Heart left ventricle (tissue), 13 donors: Measurements from ENCODE around the gene DIS3L2.

Source experiments
- POLR2A ChIP-seq, 2 donors: fragments of 450-650 bp; IDR thresholded peaks; one replicate each; pipeline ENCODE4 v1.6.1; 2017; ENCODE audit warnings: antibody characterized with exemption in 2 of 2, mild to moderate bottlenecking in 2 of 2, moderate library complexity in 2 of 2
- TF ChIP-seq, protein P1 (sequence below), 12 donors: fragments of 200-600 bp; sonication (generic) in 4 of 12; IDR thresholded peaks; one replicate each; pipeline versions ENCODE4 v1.5.0 to v1.8.0; 2018 to 2022; ENCODE audit warnings: antibody characterized with exemption in 12 of 12, mild to moderate bottlenecking in 5 of 12
- donor health status: ischemic (EF 13 %, LVEDD 7.1; RV severe dilation, severe dysfunction).
- donor health status: DM: no; HTN: yes; CAD: no.
- donor health status: DM: no; HTN: no; CAD: no.
- donor health status: ischemic (EF 25% LVEDD 6.9; RV normal size, moderate dysfunction).
- donor health status: ischemic (EF 25% LVEDD 5.7; RV mildly dilated, moderate dysfunction).
- donor health status: ischemic (EF 35%, LVEDD 5.7; RV mildly dilated, moderate dysfunction).
- donor health status: nonischemic (EF 11% LVEDD 7.7; RV severe dilation, severe dysfunction).
- donor health status: DM: yes; HTN: yes; CAD: no.
- donor health status: PGD.
- donor health status: ischemic (EF 29% LVEDD 5.4; RV normal size, mild dysfunction).
- donor health status: nonischemic (EF 23%, LVEDD 6.1; RV moderate dilation, normal function).

DNA sequence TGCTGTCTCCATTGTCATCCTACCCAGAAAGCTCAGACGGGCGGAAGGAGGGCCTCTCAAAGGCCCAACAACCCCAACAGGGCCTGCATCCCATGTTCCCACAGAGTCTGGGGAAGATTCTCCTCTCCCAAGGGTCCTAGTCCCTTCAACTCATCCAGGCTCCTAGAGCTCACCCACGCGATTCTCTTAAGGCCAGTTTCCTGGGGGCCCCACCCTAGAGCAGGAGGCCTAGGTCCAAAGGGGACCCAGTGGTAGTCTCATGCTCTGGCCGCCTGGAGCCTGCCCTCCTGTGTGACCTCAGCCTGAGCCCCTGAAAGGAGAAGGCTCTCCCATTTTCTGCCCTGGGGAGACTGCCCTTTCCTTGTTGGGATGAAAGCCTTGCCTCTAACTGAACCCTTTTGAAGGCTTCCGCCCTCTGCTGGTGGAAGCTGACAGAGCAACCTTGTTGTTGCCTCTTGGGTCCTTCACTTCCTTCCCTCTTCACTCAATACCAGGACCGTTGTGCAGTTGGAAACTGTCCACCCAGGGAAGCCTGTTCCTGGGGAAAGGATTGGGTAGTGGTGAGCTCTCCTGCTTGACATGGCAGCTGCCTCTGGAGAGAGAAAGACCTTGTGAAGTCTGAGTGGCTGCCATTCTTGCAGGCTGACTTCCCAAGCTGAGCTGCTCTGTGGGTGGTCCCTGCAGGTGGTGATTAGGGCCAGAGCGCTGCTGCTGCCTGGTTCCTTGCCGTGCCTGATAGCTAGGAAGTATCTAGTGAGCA lies 331.1 kb downstream of the DIS3L2 start:
- TF ChIP-seq, protein P1, sequence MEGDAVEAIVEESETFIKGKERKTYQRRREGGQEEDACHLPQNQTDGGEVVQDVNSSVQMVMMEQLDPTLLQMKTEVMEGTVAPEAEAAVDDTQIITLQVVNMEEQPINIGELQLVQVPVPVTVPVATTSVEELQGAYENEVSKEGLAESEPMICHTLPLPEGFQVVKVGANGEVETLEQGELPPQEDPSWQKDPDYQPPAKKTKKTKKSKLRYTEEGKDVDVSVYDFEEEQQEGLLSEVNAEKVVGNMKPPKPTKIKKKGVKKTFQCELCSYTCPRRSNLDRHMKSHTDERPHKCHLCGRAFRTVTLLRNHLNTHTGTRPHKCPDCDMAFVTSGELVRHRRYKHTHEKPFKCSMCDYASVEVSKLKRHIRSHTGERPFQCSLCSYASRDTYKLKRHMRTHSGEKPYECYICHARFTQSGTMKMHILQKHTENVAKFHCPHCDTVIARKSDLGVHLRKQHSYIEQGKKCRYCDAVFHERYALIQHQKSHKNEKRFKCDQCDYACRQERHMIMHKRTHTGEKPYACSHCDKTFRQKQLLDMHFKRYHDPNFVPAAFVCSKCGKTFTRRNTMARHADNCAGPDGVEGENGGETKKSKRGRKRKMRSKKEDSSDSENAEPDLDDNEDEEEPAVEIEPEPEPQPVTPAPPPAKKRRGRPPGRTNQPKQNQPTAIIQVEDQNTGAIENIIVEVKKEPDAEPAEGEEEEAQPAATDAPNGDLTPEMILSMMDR (IDR thresholded peaks at IDR 0.05), result peak; percentile 28 to 72 (median 46)
- no peak for TF ChIP-seq POLR2A (IDR thresholded peaks at IDR 0.05)
